ENCODE results near the gene PRR13.
"Not testable (repeated sequence)": the region's sequence is repeated elsewhere in the genome, so short reads cannot be mapped to it uniquely, and the experiment has no call there.

PRR13 gene

GRCh38 chr12:53439582-53439981 is 2.0 kb upstream of the PRR13 start:
- not testable (repeated sequence) for DNase-seq

GRCh38 chr12:53443955-53444354 is 2.4 kb downstream of the PRR13 start:
- DNase-seq: no peak

- DNase-seq: not testable (repeated sequence)
Measured at GRCh38 chr12:53444593-53445325, 3.2 kb downstream of the PRR13 start.

GRCh38 chr12:53450936-53451335 is 9.4 kb downstream of the PRR13 start:
- DNase-seq: no peak

GRCh38 chr12:53451661-53452158 is 10.2 kb downstream of the PRR13 start, which contains the start of gene PCBP2:
TSS of gene PCBP2 (plus strand) at chr12:53452102. CDS start at chr12:53454801, 2,699 bp downstream.
- peak; percentile 97 for DNase-seq

GRCh38 chr12:53452159-53453077 is 10.9 kb downstream of the PRR13 start:
- DNase-seq: no peak

GRCh38 chr12:53453953-53454640 is 12.6 kb downstream of the PRR13 start:
- DNase-seq: no peak

- DNase-seq: no peak
Measured at GRCh38 chr12:53454707-53455106, 13.2 kb downstream of the PRR13 start.

- no peak for DNase-seq
Measured at GRCh38 chr12:53456654-53457366, 15.3 kb downstream of the PRR13 start.

- no peak for DNase-seq
Measured at GRCh38 chr12:53459097-53459496, 17.6 kb downstream of the PRR13 start.

GRCh38 chr12:53461059-53461458 is 19.5 kb downstream of the PRR13 start:
- DNase-seq: no peak

GRCh38 chr12:53461591-53461990 is 20.1 kb downstream of the PRR13 start:
- no peak for DNase-seq

- no peak for DNase-seq
Measured at GRCh38 chr12:53462935-53463334, 21.4 kb downstream of the PRR13 start.

GRCh38 chr12:53463802-53464560 is 22.4 kb downstream of the PRR13 start:
- DNase-seq: no peak

- no peak for DNase-seq
Measured at GRCh38 chr12:53464685-53465418, 23.3 kb downstream of the PRR13 start.

- DNase-seq: no peak
Measured at GRCh38 chr12:53465679-53466078, 24.1 kb downstream of the PRR13 start.

GRCh38 chr12:53466640-53467039 is 25.1 kb downstream of the PRR13 start:
- no peak for DNase-seq

- DNase-seq: no peak
Measured at GRCh38 chr12:53467082-53467481, 25.5 kb downstream of the PRR13 start.

- no peak for DNase-seq
Measured at GRCh38 chr12:53467880-53468279, 26.3 kb downstream of the PRR13 start.

- no peak for DNase-seq
Measured at GRCh38 chr12:53468282-53468681, 26.7 kb downstream of the PRR13 start.

GRCh38 chr12:53472056-53472582 is 30.6 kb downstream of the PRR13 start:
- no peak for DNase-seq
